NCI-H526 (cell line): ENCODE data around the gene S100A6.
"Not testable (repeated sequence)": the region's sequence is repeated elsewhere in the genome, so short reads cannot be mapped to it uniquely, and the experiment has no call there.

Experiments used
- DNase-seq, 2 experiments: peaks; one replicate each; lab custom pipeline; 2025; lab: John Stamatoyannopoulos, UW

S100A6 gene

DNA sequence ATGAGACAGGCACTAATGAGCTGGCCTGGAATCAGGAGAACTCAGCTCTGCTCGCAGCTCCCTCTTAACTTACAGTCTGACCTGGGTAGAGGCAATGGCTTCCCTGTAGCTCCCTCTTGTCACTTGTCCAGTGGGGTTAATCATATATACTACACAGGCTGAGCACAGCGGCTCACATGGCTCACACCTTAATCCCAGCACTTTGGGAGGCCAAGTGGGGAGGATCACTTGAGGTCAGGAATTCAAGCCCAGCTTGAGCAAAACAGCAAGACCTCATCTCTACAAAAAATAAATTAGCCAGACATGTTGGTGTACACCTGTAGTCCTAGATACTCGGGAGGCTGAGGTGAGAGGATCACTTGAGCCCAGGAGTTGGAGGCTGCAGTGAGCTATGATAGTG, 4.2 kb downstream of the S100A6 start:
- no peak for DNase-seq

DNA sequence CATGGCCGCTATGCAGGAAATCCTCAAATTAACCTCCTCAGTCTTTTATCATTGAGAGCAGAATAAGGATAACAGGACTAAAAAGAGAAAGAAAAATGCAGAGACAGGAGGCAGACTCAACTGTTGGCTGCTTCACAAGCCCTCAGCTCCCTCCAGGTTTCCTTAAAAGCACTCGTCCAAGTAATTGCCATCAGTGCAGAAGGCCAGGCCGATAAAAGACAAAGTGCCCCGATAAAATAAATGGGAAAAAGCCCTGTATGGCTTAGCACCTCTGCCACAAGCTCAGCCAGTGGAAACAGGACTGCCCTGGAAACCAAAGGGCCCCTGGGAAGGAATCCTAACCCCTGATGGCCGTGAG, 8.1 kb downstream of the S100A6 start:
- no peak for DNase-seq

DNA sequence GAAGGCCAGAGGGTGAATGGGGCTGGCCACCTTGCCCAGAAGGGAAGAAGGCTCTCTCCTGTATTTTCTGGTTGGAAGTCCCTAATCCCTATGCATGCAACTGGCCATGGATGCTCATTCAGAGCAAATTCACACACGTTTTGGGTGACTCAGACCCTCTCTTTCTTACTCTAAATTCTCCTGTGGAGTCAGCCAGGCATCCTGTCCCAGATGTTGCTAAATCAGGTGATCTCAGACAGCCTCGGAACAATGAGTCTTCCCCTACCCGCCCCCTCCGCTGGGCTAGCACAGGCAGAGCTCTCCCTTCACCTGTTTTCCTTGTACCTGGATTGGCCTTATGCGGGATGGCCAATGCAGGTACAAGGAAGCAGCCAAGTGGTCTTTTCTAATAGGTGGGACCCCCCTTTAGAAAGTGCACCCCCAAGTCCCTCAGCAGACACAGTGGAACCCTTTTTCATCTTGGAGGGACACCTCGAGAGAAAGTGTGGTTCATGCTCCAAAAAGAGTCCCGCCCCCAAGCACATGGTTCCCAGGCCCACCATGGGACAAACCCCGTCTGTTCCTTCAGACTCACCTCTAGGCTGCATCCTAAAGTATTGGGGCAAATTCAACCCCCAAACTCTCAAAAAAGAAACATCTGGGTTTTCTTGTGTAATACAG, 8.6 kb downstream of the S100A6 start:
- no peak for DNase-seq

DNA sequence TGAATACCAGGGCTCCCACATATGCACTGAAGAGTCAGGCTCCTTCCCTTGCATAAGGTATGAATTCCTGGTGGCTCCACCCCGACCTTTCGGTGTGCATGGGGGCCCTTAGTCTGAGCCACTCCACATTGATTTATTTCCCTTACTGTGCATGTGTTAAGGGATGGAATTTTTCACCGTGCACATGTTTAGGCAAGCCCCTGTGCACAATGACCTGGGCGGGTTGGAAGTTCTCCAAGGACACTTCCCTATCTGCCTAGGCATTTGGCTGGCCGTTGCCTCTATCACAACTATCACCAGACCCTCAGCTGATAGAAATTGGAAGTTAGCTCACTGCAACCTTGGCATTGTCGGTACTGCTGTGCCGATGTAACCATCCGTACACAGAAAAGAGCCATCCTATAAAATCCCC, 9.7 kb downstream of the S100A6 start:
- peak in 1 of 2 experiments; percentile 35 for DNase-seq

DNA sequence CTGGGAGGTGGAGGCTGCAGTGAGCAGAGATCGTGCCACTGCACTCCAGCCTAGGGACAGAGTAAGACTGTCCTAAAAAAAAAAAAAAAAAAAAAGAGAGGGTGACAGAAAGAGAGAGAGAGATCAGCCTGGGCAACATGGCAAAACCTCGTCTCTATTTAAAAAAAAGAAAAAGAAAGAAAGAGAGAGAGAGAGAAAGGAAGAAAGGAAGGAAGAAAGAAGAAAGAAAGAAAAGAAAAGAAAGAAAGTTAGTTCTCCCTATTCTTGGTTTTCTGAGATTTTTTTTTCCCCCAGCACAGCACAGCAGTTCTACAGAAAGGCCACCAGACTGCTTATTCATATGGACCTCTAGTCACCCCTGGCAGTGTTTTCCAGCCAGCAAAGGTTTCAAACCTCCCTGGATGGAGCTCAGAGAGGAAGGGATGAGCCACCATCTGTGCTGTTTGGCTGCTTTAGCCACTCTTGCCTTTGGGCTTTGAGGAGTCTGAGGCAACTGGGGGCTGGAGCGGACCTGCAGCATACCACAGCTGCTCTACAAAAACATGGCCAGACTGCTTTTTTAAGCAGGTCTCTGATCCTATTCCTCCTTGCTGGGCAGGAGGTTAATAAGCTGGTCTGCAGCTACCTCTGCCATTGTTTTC, 10.6 kb downstream of the S100A6 start:
- DNase-seq = no peak

DNA sequence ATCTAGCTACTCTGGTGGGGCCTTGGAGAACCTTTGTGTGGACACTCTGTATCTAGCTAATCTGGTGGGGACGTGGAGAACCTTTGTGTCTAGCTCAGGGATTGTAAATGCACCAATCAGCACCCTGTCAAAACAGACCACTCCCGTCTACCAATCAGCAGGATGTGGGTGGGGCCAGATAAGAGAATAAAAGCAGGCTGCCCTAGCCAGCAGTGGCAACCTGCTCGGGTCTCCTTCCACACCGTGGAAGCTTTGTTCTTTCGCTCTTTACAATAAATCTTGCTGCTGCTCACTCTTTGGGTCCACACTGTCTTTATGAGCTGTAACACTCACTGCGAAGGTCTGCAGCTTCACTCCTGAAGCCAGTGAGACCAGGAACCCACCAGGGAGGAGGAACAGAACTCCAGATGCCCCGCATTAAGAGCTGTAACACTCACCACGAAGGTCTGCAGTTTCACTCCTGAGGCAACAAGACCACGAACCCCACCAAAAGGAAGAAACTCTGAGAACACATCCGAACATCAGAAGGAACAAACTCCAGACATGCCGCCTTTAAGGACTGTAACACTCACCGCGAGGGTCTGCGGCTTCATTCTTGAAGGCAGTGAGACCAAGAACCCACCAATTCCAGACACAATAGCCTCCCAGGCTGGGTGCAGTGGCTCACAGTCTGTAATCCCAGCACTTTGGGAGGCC, 13.3 kb downstream of the S100A6 start:
- not testable (repeated sequence) for DNase-seq

DNA sequence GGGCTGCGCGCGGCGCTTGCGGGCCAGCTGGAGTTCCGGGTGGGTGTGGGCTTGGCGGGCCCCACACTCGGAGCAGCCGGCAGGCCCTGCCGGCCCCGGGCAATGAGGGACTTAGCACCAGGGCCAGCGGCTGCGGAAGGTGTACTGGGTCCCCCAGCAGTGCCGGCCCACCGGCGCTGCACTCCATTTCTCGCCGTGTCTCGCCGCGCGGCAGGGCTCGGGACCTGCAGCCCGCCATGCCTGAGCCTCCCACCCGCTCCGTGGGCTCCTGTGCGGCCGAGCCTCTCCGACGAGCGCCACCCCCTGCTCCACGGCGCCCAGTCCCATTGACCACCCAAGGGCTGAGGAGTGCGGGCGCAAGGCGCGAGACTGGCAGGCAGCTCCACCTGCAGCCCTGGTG, 14.0 kb downstream of the S100A6 start:
- not testable (repeated sequence) for DNase-seq

DNA sequence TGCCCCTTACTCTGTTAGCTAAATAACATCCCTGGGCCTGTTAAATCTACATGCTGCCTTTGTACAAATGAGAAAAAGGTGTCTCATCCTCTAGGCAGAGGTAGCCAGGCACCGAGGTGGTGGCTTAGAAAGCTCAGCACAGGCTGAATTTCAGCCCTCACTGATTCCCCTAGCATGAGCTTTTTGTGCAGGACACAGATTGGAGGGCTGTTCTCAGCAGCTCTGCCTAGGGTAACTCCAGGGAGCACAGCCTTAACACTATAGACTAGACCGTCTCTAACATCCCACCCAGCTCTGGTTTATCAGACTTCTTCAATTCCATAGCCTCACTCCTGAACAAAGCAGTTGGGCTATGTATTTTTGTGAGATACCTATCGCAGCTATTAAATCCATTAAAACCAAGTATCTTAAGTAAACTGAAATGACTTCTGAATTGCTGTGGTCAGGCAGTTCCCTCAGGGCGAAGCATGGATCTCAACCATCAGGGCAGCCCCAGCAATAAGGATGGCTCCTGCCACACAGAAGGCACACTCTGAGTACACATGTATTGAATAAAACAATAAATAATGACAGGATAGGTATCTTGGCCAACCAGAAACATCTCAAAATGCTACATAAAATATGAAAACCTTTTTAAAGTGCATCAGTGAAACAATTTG, 14.8 kb downstream of the S100A6 start:
- DNase-seq = no peak

DNA sequence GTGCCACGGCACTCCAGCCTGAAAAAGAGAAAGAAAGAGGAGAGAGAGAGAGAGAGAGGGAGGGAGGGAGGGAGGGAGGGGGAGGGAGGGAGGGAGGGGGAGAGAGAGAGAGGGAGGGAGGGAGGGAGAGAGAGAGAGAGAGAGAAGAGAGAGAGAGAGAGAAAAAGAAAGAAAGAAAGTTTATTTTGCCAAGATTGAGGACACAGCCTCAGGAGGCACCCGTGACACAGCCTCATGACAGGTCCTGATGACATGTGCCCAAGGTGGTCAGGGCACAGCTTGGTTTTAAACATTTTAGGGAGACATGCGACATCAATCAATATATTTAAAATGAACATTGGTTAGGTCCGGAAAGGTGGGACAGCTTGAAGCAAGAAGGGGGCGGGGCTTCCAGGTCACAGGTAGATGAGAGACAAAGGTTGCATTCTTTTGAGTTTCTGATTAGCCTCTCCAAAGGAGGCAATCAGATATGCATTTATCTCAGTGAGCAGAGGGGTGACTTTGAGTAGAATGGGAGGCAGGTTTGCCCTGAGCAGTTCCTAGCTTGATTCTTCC, 15.6 kb downstream of the S100A6 start:
- peak in 1 of 2 experiments; percentile 56 for DNase-seq

DNA sequence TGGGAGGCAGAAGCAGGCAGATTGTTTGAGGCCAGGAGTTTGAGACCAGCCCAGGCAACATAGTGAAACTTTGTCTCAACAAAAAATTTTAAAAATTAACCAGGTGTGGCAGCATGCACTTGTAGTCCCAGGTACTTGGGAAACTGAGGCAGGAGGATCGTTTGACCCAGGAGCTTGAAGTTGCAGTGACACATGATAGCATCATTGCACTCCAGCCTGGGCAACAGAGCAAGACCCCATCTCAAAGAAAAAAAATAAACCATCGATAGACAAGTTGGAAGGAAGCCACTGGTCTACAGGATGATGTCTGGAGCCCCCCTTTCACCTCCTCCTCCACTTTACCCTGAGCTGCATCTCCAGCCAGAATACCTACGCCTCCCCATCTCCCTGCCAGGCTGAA, 16.5 kb downstream of the S100A6 start:
- DNase-seq = no peak

DNA sequence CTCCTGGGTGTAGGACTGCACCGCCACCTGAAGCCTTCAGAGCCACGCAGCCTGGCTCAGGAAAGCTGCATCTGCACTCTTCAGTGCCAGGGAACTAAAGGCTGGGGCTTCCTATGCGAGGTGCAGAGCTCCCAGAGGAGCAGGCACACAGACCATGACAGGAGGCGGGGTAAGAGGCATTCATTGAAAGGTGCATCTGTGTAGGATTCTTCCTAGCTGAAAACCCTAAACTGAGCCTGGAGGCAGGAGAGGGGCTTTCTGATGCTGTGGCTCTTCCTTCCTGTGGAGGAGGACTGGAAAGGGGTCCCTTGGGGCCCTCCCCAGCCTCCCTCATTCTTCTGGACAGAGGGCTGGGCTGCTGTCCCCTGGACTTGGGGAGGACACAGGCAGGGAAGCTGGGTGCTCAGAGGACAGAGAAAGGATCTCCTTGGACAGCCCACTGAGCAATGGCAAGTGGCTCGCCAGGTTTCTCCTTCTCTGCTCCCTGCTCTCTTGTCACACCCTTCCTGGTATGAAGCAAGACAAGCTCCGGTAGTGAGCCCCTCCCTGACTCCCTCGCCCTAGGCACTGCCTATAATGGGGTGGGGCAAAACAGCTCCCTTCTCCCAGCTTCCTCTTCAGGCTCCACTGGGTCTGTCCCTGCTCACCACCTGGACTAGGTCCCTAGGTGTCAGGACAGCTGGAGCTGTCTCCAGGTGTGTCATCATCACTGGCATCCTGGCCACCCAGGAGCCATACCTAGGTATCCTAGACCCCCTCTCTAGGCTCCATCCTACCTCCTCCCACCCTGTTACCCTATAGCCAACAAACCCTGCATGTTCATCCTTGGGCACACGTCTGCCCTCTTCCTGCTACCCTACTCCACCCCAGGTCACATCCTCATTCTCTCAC, 20.0 kb downstream of the S100A6 start:
- peak; percentile 46 to 85 for DNase-seq

DNA sequence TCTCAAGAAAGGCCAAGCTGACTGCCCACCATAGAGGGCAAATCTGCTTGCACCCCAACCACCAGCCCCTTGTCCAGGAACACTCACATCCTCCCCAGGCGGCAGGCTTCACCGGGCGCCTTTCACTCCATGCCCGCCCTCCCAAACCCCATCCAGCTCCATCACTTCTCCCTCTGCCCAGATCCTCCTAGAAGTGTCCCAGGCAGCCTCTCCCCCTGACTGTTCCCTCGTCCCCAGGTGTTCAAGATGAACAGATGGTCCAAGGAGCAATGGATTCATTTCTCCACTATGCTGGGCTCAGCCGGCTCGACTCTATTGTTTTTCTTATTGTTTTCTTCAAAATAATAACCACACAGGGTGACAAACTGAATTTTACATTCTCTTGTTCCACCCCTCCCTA, 22.1 kb downstream of the S100A6 start:
- DNase-seq = no peak

DNA sequence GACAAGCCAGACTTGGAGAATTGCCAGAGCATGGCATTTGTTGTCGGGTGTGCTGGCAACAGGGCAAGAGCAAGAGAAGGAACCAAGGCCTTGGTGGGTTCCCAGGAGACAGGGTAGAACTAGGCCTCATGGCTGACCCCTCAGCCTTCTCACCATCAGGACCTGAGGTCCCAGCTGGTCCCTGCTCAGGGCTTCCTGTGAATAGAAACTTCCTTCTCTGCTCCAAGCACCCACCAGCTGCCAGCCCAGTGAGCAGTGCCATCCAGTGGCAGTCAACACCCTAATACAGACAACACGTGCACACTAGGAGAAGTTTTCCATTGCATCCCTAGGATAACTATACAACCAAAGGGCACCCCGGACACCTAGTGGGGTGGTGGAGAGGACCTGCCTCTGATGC, 22.8 kb downstream of the S100A6 start:
- DNase-seq = peak in 1 of 2 experiments; percentile 66

DNA sequence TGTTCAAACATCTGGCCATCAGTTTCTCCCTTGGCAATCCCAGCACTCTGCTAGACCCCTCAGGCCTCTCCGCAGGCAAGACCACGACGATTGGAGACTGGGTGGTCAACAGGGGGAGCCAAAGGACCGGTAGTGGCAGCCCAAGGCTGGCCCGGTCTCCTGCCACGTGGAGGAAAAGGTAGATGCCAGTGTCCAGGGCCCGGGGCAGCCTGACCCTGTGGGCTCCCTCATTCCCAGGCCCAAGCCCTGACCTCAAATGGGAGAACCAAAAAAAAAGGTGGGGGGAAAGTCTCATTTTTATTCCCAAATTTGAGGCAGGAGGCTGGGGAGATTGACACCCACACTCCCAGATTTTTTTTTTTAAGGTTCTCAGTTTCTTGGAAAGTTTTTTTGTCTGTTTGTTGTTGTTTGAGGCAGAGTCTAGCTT, 24.8 kb downstream of the S100A6 start:
- peak; percentile 88 to 98 for DNase-seq

DNA sequence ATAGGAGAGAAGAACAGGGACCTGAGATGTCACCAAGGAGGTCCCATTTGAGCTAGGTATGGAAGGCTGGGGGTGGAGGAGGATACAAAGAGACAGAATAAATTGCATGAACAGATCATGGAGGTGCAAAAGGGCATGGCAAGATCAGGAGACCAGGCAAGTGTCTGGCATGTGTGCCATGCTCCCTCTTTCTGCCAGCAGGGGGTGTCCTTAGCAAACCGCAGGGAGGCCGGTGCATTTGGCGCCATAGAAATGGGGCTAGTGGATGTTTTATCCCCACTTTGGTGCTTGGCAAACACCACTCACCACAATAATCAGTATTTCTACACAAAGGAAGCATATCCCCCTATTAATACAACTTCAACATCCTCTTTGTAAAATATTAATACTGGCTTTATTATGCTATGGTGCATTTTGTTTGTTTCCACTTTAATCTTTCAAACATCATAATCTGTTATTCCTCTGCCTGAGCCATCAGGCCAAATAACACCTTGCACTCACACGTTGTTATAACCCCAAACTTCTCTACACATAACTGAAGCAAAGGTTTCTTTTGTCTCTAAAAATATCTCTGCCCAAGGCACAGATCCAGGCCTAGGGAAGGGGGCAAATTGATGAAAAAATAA, 25.9 kb downstream of the S100A6 start:
- DNase-seq = peak; percentile 44 to 92

DNA sequence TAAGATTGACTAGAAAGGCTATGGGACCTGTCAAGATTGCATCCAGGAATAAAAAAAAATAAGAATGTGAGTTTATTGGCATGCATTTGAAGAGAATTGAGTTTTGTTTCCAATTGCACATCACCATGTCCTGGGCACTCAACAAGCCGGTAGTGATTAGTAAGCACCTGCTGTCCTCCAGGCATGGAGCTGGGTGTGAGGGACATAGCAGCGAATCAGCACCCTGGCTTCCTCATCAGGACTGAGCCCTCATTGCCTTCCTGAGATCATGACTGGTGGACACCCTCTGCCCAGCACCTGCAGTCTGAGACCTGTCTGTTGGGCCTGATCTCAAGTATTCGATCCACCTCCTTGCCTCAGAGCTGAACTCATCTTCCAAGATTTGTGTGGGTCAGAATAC, 26.8 kb downstream of the S100A6 start:
- DNase-seq = no peak

DNA sequence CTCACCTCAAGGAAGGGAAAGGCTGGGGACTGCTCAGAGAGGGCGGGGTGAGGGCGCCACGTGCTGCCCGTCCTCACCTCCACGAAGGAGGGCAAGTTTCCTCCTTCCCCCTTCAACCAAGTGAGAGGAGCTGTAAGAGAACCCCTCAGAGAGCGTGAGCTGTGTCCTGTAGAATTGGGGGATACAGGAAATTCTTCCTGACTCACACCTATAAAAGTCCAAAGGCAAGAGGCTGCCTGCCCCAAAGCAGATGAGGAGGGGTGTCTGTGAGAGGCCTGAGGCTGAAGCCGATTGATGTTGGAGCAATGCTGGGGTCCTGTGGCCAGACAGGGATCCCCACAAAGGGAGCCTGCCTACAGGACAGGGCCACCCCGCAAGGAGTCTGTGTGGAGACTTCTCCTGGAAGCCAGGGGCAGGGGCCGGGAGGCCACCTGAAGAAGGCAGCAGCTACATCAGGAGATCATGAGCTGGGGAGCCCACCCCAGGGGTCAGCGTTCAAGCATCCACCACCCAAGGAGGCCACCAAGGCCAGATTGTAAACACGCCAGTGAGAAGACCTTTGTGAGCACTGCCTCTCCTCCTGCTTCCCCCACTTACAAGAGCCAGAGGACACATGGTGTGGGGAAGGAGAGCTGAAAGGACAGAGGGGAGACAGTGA, 27.7 kb downstream of the S100A6 start:
- DNase-seq = no peak

DNA sequence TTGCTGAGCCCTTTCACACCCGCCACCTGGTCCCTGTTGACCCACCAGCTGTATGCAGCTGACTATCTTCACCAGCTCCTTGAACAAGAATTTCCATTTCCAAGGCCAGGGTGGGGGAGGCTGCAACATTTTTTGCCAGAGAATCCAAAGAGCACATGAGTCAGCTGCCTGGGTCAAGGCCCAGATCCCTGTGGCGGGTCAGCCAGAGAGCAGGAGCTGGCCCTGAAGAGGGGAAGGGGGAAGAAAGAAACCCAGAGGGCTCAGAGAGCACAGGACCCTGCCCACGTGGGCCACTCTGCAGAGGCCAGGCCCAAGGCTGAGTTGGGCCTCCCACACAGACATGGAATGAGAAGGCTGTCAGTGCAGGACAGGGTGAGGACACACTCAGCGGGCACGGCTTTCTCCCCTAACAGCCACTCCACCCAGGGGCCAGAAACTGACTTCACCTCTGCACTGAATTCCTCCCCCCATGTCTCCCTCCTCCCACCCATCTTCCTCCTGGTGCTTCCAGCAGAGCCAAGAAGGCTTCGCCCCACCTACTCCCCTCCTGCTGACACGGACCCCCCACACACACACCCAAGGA, 28.9 kb downstream of the S100A6 start:
- DNase-seq = no peak

DNA sequence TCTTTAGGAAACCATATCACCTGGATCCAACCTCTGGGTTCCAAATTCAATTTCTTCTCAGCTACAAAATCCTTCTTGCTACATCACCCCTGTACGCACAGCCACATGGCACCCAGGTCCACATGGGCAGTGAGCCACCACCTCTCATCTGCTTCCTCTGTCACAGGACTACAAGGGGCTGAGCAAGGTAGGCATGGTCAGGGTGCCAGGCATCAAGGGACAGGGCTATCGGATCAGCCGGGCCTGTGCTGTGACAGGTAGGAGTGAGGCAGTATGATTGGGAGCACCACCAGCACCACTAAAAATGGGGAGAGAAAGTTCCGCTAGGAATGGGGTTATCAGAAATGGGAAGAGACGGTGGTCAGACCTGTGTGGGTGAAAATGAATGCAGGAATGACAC, 29.4 kb downstream of the S100A6 start:
- no peak for DNase-seq

DNA sequence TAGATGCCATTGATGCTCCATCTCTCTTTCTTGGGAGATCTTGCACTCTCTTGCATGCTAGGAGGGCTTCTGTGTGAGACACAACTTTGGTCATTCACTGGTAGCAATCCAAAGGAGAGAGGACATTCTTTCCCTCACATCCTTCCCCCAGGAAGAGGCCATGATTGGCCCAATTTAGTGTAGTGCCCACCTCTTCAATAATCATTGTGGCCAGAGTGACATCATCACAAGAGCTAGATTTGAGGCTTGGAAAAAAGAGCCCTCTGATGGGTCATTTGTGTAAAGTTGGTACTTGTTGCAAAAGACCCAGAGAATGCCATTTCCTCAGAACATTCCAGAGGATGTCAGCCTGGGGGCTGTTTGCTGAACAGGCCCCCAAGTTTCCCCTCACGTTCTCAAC, 30.2 kb downstream of the S100A6 start:
- DNase-seq = no peak
